HL-60 (cell line): ENCODE results near the gene HRC.
"Not testable (repeated sequence)": the region's sequence is repeated elsewhere in the genome, so short reads cannot be mapped to it uniquely, and the experiment has no call there.

Source experiments
- CTCF ChIP-seq: IDR thresholded peaks from one replicate; pipeline ENCODE4 v1.5.1; 2011; ENCODE audit warnings: low read length, control low read depth, inconsistent platforms; ENCODE audit not compliant: insufficient read depth
- SPI1 ChIP-seq: IDR thresholded peaks from 2 replicates; pipeline ENCODE4 v1.6.1; 2012; ENCODE audit warnings: low read depth, mild to moderate bottlenecking, borderline replicate concordance
- TF ChIP-seq, protein P1 (sequence below): IDR thresholded peaks from 2 replicates; pipeline ENCODE4 v1.6.1; 2012; ENCODE audit warnings: low read depth; ENCODE audit not compliant: insufficient replicate concordance

DNA sequence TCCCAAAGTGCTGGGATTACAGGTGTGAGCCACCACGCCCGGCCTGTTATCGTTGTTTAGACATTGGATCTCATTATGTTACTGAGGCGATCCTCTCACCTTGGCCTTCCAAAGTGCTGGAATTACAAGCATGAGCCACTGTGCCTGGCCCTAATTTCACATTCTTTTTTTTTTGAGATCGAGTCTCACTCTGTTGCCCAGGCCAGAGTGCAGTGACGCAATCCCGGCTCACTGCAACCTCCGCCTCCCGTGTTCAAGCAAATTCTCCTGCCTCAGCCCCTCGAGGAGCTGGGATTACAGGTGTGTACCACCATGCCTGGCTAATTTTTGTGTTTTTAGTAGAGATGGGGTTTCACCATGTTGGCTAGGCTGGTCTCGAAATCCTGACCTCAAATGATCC lies 31.9 kb downstream of the HRC start:
- not testable (repeated sequence) for TF ChIP-seq CTCF, SPI1
- TF ChIP-seq, protein P1, sequence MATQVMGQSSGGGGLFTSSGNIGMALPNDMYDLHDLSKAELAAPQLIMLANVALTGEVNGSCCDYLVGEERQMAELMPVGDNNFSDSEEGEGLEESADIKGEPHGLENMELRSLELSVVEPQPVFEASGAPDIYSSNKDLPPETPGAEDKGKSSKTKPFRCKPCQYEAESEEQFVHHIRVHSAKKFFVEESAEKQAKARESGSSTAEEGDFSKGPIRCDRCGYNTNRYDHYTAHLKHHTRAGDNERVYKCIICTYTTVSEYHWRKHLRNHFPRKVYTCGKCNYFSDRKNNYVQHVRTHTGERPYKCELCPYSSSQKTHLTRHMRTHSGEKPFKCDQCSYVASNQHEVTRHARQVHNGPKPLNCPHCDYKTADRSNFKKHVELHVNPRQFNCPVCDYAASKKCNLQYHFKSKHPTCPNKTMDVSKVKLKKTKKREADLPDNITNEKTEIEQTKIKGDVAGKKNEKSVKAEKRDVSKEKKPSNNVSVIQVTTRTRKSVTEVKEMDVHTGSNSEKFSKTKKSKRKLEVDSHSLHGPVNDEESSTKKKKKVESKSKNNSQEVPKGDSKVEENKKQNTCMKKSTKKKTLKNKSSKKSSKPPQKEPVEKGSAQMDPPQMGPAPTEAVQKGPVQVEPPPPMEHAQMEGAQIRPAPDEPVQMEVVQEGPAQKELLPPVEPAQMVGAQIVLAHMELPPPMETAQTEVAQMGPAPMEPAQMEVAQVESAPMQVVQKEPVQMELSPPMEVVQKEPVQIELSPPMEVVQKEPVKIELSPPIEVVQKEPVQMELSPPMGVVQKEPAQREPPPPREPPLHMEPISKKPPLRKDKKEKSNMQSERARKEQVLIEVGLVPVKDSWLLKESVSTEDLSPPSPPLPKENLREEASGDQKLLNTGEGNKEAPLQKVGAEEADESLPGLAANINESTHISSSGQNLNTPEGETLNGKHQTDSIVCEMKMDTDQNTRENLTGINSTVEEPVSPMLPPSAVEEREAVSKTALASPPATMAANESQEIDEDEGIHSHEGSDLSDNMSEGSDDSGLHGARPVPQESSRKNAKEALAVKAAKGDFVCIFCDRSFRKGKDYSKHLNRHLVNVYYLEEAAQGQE = not testable (repeated sequence)
